Gastrocnemius medialis (tissue), 4 donors: Measurements from ENCODE around the gene ONECUT2. TPM values are rescaled to one million over a fixed set of nuclear protein-coding genes. Genes with fewer than 3 reads are reported as not detected.

ENCODE experiments used
- ATAC-seq, 2 donors: fragments of 150-250 bp; one replicate each; pipeline ENCODE4 v1.9.1; 2016
- DNase-seq, 2 donors: peaks; one replicate each; pipeline ENCODE4 v3.0.0-alpha.2; 2019
- H3K27ac ChIP-seq, 4 donors: fragments of 200-600 bp; sonication (generic); 1 replicate in 1 of 4; 2 replicates in 3 of 4; pipeline ENCODE4 v1.5.1; 2016 to 2018; ENCODE audit warnings: mild to moderate bottlenecking in 2 of 4, moderate library complexity in 1 of 4
- H3K27me3 ChIP-seq, 3 donors: fragments of 200-600 bp; sonication (generic) in 2 of 3; 1 replicate in 1 of 3; 2 replicates in 2 of 3; pipeline versions ENCODE4 v1.5.1 to v1.6.0; 2016 to 2019; ENCODE audit warnings: mild to moderate bottlenecking in 1 of 3, moderate library complexity in 1 of 3
- H3K36me3 ChIP-seq, 2 donors: fragments of 200-600 bp; sonication (generic) in 1 of 2; one replicate each; pipeline ENCODE4 v1.5.1; 2017 to 2018
- H3K4me1 ChIP-seq, 2 donors: fragments of 200-600 bp; sonication (generic) in 1 of 2; one replicate each; pipeline ENCODE4 v1.5.1; 2016 to 2017; ENCODE audit warnings: mild to moderate bottlenecking in 2 of 2
- H3K4me3 ChIP-seq, 4 donors: fragments of 200-600 bp; sonication (generic) in 3 of 4; 1 replicate in 1 of 4; 2 replicates in 3 of 4; pipeline ENCODE4 v1.5.1; 2016 to 2019; ENCODE audit warnings: mild to moderate bottlenecking in 2 of 4
- H3K9me3 ChIP-seq, 3 donors: fragments of 200-600 bp; sonication (generic) in 2 of 3; 1 replicate in 1 of 3; 2 replicates in 2 of 3; pipeline ENCODE4 v1.5.1; 2016 to 2019
- CTCF ChIP-seq, 5 experiments: fragments of 450-650 bp in 3 of 5; fragments of 200-600 bp in 2 of 5; sonication (generic) in 2 of 5; IDR thresholded peaks in 4 of 5; conservative IDR thresholded peaks in 1 of 5; 1 replicate in 4 of 5; 2 replicates in 1 of 5; pipeline ENCODE4 v1.5.1; 2016 to 2019; ENCODE audit warnings: antibody characterized with exemption in 5 of 5, mild to moderate bottlenecking in 3 of 5, moderate library complexity in 3 of 5
- POLR2A ChIP-seq, 2 donors: fragments of 450-650 bp; IDR thresholded peaks; one replicate each; pipeline ENCODE4 v1.6.1; 2017; ENCODE audit warnings: antibody characterized with exemption in 2 of 2, mild to moderate bottlenecking in 2 of 2, moderate library complexity in 2 of 2
- in situ Hi-C, 4 donors: fragments of 200-750 bp; cut with MboI; loops; one replicate each; pipeline versions ENCODE4 v1.15.0 to v1.8.0; 2017; ENCODE audit warnings: low sequenced_read_pairs in 4 of 4
- intact Hi-C: fragments of 100-400 bp; cut with DNase I; formaldehyde crosslinking; loops from one replicate; pipeline ENCODE4 v1.15.1; 2023; ENCODE audit warnings: low total_unique reads
- total RNA-seq, 4 donors: library from RNA; depleted of rRNA; stranded (reverse); fragments of >200 nt; gene quantifications; one replicate each; pipeline versions ENCODE4 v1.1.0 to v1.2.3, GENCODE V29; 2016

ONECUT2 gene
- total RNA-seq, 4 donors from 2014 or later: under 0.01 to 0.15 (median 0.04) TPM; not detected in 1

- Histone ChIP-seq H3K36me3 (no peaks in the 10 kb centered on the region), H3K4me1 (no peaks in the 10 kb centered on the region), H3K9me3 (no peaks in the 10 kb centered on the region), H3K4me3 (no peak overlapping the region), H3K27me3 (no peaks in the 10 kb centered on the region), H3K27ac (no peak overlapping the region)
- DNase-seq: no peak
- intact Hi-C loops (no loop called here), in situ Hi-C loops (no loop called here)
- TF ChIP-seq CTCF (IDR thresholded peaks at IDR 0.05 in 4 of 5, conservative IDR thresholded peaks at IDR 0.05 in 1 of 5): no peak
- TF ChIP-seq POLR2A (IDR thresholded peaks at IDR 0.05): no peak
- no peak for ATAC-seq
These were observed 26.6 kb downstream of the ONECUT2 start for GRCh38 chr18:57461652-57462269.

- Histone ChIP-seq H3K27me3 (no peaks in the 10 kb centered on the region), H3K36me3 (no peaks in the 10 kb centered on the region), H3K4me3 (no peak overlapping the region), H3K27ac (no peak overlapping the region), H3K4me1 (no peaks in the 10 kb centered on the region), H3K9me3 (no peaks in the 10 kb centered on the region)
- in situ Hi-C loops (no loop called here), intact Hi-C loops (no loop called here)
- no peak for DNase-seq
- no peak for ATAC-seq
- TF ChIP-seq POLR2A (IDR thresholded peaks at IDR 0.05) (no peak), CTCF (IDR thresholded peaks at IDR 0.05 in 4 of 5, conservative IDR thresholded peaks at IDR 0.05 in 1 of 5) (no peak)
These were observed 31.1 kb downstream of the ONECUT2 start for GRCh38 chr18:57466307-57466706.

- in situ Hi-C loops: no loop called here
- Histone ChIP-seq H3K27ac (no peak overlapping the region), H3K4me3 (no peak overlapping the region), H3K36me3 (no peaks in the 10 kb centered on the region), H3K9me3 (no peaks in the 10 kb centered on the region), H3K27me3 (no peaks in the 10 kb centered on the region), H3K4me1 (no peaks in the 10 kb centered on the region)
- ATAC-seq (no peak), DNase-seq (no peak)
- TF ChIP-seq CTCF (IDR thresholded peaks at IDR 0.05 in 4 of 5, conservative IDR thresholded peaks at IDR 0.05 in 1 of 5) (no peak), POLR2A (IDR thresholded peaks at IDR 0.05) (no peak)
- intact Hi-C loops: no loop called here
These were observed 31.7 kb downstream of the ONECUT2 start for GRCh38 chr18:57466745-57467409.

GRCh38 chr18:57469884-57470283 lies 34.7 kb downstream of the ONECUT2 start:
- ATAC-seq (no peak), DNase-seq (no peak)
- no peaks in the 10 kb centered on the region for H3K4me1 ChIP-seq
- in situ Hi-C loops: no loop called here
- intact Hi-C loops: no loop called here
- H3K9me3 ChIP-seq: no peaks in the 10 kb centered on the region
- TF ChIP-seq CTCF (IDR thresholded peaks at IDR 0.05 in 4 of 5, conservative IDR thresholded peaks at IDR 0.05 in 1 of 5) (no peak), POLR2A (IDR thresholded peaks at IDR 0.05) (no peak)
- no peak overlapping the region for H3K4me3 ChIP-seq
- H3K27ac ChIP-seq: no peak overlapping the region
- no peaks in the 10 kb centered on the region for H3K27me3 ChIP-seq
- H3K36me3 ChIP-seq: no peaks in the 10 kb centered on the region
